ENCODE results near the gene B4GALNT3. TPM values are rescaled to one million over a fixed set of nuclear protein-coding genes. Genes with fewer than 3 reads are reported as not detected.

The B4GALNT3 gene
- total RNA-seq, 2 experiments from 2014 or later, result 10.9 to 11.1 TPM

DNA sequence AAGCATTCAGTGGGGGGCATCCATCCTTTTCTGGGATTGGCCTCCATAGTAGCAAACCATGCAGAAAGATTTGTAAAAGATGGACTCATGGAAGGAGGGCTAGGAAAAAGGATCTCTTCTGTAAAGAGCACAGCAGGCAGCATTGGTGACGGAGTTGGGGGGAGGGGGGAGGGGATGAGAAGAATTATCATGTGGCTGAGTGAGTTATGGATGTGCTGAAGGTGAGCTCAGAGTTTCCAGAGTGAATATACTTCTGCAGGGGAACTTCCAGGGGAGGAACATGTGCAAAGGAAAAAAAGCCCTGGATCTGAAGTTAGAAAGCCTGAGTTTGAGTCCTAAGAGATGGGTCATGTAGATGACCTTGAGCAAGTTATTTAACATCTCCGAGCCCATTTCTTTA lies 3.9 kb upstream of the B4GALNT3 start:
- no peaks in the 10 kb centered on the region for H3K36me3 Mint-ChIP-seq (ENCODE audit: low read depth)
- ChIA-PET POLR2A (no interaction called here), CTCF (interaction anchor here (1.5 to 8.3 kb wide), 7 partner anchors 8 to 96 kb away, joined by 3 to 81 read pairs (median 22); no protein-coding TSS in a partner anchor)
- no peak overlapping the region for H3K4me3 Mint-ChIP-seq
- H3K4me1 Mint-ChIP-seq (ENCODE audit: low read depth), result peaks cover 7% of the 10 kb centered on the region
- DNase-seq (no peak), ATAC-seq (no peak)
- H3K27me3 Mint-ChIP-seq (ENCODE audit: low read depth), result peaks cover 52% of the 10 kb centered on the region
- no peak overlapping the region for H3K27ac Mint-ChIP-seq
- no peaks in the 10 kb centered on the region for H3K9me3 Mint-ChIP-seq (ENCODE audit: insufficient read depth)

DNA sequence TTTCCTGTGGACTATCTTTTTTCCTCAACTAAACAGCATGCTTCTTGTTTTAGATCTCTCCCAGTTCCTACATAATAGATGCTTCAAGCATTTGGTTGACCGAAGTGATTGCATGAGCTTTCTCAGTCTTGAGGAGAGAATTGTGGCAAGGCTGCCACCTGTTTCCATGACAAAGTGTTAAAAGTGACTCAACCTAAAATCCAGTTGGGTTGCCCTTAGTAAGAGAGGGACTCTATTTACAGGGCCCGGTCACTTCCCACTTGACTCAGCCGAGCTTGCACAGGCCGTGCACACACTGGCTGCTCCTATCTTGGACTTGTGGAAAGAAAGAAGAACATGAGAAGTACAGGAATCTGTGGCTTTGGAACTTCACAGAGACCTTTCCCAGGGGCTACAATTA lies 2.1 kb upstream of the B4GALNT3 start:
- Mint-ChIP-seq H3K36me3 (ENCODE audit: low read depth) (no peaks in the 10 kb centered on the region), H3K9me3 (ENCODE audit: insufficient read depth) (no peaks in the 10 kb centered on the region), H3K27ac (no peak overlapping the region), H3K4me3 (no peak overlapping the region), H3K4me1 (ENCODE audit: low read depth) (peaks cover 9% of the 10 kb centered on the region), H3K27me3 (ENCODE audit: low read depth) (peaks cover 63% of the 10 kb centered on the region)
- POLR2A ChIA-PET, result no interaction called here
- DNase-seq, result no peak
- no peak for ATAC-seq
- CTCF ChIA-PET, result interaction anchor here (1.7 to 7.2 kb wide), 3 partner anchors 81 to 90 kb away, joined by 6 to 58 read pairs (median 14); no protein-coding TSS in a partner anchor

DNA sequence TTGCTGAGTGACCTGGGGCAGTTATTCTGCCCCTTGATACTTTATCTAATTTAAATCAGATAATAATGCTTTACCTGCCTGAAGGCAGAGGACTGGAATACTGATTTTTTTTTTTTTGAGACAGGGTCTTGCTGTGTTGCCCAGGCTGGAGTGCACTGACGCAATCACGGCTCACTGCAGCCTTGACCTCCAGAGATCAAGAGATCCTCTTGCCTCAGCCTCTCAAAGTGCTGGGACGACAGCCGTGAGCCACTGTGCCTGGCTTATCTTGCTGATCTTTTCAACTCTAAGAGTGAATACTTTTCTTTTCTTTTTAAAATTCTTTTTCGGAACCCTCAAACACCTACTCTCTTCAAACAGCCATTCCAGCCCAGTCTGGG lies 699 bp upstream of the B4GALNT3 start:
- no peaks in the 10 kb centered on the region for H3K36me3 Mint-ChIP-seq (ENCODE audit: low read depth)
- ATAC-seq, result no peak
- CTCF ChIA-PET, result interaction anchor here (1.7 to 2.4 kb wide), 2 partner anchors 86 to 89 kb away, joined by 5 to 6 read pairs; no protein-coding TSS in a partner anchor
- POLR2A ChIA-PET, result no interaction called here
- peak overlapping the region; percentile 62 for H3K4me3 Mint-ChIP-seq
- H3K9me3 Mint-ChIP-seq (ENCODE audit: insufficient read depth), result no peaks in the 10 kb centered on the region
- peaks cover 9% of the 10 kb centered on the region for H3K4me1 Mint-ChIP-seq (ENCODE audit: low read depth)
- DNase-seq, result no peak
- H3K27me3 Mint-ChIP-seq (ENCODE audit: low read depth), result peaks cover 72% of the 10 kb centered on the region
- no peak overlapping the region for H3K27ac Mint-ChIP-seq

DNA sequence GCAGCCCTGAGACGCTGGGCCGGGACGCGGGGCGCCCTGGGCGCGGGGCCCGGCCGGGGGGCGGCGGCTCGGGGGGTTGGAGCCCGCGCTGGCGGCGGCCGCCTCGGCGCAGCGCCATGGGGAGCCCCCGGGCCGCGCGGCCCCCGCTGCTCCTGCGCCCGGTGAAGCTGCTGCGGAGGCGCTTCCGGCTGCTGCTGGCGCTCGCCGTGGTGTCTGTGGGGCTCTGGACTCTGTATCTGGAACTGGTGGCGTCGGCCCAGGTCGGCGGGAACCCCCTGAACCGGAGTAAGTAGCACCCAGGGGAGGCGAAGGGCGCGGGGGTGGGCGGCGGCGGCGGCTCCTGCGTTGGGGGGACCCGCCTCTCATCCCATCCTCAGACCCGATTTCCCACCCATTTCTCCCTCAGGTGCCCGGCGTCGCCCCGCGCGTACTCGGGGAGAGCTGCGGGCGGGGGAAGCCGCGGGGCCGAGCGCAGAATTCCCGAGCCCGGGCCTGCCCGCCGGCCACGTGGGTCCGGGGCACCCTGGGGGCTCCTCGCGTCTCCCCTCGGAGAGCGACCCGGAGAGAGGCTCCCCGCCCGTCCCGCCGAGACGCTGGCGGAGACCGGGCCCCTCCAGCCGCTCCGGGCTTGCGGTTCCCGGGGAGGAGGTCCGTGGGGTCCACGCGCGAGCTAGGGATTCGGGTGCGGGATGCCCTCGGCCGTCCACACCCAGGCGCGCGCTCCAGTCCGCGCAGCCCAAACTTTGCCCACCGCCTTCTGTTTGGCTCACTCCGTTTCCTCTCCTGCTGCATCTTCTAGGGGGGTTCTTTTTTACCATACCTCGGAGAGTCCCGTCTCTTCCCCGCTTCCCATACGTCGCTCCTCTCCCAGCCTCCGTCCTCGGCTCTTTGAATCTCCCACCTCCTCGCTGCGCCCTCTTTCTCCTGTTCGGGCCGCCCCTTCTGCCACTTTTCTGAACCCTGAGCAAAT lies 807 bp downstream of the B4GALNT3 start:
- peak; percentile 82 for ATAC-seq
- Mint-ChIP-seq H3K27ac (no peak overlapping the region), H3K27me3 (ENCODE audit: low read depth) (peaks cover 71% of the 10 kb centered on the region), H3K36me3 (ENCODE audit: low read depth) (no peaks in the 10 kb centered on the region), H3K4me1 (ENCODE audit: low read depth) (peaks cover 9% of the 10 kb centered on the region), H3K9me3 (ENCODE audit: insufficient read depth) (no peaks in the 10 kb centered on the region), H3K4me3 (peak overlapping the region; percentile 73)
- CTCF ChIA-PET, result interaction anchor here (1.7 to 2.5 kb wide), 2 partner anchors 87 kb away, joined by 5 to 11 read pairs; no protein-coding TSS in a partner anchor
- DNase-seq, result peak; percentile 52
- POLR2A ChIA-PET, result interaction anchor here (0.9 kb wide), 1 partner anchor 59 kb away, joined by 3 read pairs; the partner anchor contains the start of gene CCDC77

DNA sequence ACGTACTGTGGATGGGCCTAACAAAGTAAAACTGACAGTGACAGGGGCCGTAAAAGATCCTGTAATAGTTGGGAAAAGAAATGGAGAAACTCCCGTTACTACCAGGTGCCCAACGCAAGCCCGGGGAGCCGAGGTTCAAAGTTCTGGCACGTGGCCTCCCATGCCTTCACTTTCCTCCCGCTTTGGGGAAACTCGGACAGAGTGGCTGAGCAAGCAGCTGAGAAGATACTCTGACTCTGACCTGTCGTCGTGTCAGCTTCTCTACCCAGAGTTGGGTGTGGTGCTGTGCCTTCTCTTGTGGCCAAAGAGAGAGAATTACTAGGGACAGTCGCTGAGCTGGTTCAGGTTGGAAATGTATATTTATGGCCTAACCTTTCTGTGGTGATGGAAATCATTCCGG lies 1.7 kb downstream of the B4GALNT3 start:
- DNase-seq, result no peak
- POLR2A ChIA-PET, result no interaction called here
- ATAC-seq, result no peak
- Mint-ChIP-seq H3K4me1 (ENCODE audit: low read depth) (peaks cover 9% of the 10 kb centered on the region), H3K27ac (no peak overlapping the region), H3K36me3 (ENCODE audit: low read depth) (no peaks in the 10 kb centered on the region), H3K9me3 (ENCODE audit: insufficient read depth) (no peaks in the 10 kb centered on the region), H3K27me3 (ENCODE audit: low read depth) (peaks cover 63% of the 10 kb centered on the region), H3K4me3 (peak overlapping the region; percentile 73)
- CTCF ChIA-PET, result interaction anchor here (1.7 to 4.1 kb wide), 3 partner anchors 9 to 86 kb away, joined by 3 to 25 read pairs (median 11); no protein-coding TSS in a partner anchor

DNA sequence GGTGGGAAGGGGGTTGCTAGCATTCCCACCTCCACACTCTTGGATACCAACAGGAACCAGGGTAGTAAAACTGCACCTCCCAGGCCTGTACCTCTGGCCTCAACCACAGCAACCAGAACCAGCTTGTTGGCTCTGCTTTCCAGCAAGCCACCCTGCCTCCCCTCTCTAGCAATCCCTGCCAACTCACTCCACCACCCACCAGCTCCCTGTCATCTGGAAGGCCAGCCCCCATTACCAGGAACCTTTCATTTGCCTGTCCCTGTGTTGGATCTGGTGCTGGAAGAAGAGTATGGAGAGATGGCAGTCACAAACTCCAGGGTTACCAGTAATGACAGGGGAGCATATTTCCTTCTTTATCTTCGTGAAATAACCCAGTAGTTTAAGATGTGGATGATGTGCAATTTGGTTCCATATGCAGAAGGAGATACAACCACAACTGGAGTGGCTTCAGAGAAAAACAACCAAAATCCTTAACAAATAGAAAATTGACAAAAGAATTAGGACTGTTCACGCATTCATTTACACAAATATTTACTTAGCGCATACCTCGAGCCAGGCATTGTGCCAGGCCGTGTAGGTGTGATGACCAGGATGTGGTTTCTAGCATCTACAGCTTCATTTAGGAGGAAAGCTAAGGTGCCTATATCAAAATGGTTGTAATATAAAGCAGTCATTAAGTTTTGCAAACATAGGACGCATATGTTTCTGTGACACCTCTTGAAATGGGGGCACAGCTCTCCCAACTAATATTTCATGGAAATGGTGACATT lies 3.4 kb downstream of the B4GALNT3 start:
- Mint-ChIP-seq H3K9me3 (ENCODE audit: insufficient read depth) (no peaks in the 10 kb centered on the region), H3K36me3 (ENCODE audit: low read depth) (no peaks in the 10 kb centered on the region), H3K27ac (no peak overlapping the region), H3K4me3 (no peak overlapping the region), H3K27me3 (ENCODE audit: low read depth) (peaks cover 48% of the 10 kb centered on the region), H3K4me1 (ENCODE audit: low read depth) (peaks cover 9% of the 10 kb centered on the region)
- ChIA-PET CTCF (interaction anchor here (0.7 to 4.1 kb wide), 7 partner anchors 8 to 85 kb away, joined by 3 to 25 read pairs (median 3); no protein-coding TSS in a partner anchor), POLR2A (no interaction called here)
- DNase-seq (no peak), ATAC-seq (no peak)

DNA sequence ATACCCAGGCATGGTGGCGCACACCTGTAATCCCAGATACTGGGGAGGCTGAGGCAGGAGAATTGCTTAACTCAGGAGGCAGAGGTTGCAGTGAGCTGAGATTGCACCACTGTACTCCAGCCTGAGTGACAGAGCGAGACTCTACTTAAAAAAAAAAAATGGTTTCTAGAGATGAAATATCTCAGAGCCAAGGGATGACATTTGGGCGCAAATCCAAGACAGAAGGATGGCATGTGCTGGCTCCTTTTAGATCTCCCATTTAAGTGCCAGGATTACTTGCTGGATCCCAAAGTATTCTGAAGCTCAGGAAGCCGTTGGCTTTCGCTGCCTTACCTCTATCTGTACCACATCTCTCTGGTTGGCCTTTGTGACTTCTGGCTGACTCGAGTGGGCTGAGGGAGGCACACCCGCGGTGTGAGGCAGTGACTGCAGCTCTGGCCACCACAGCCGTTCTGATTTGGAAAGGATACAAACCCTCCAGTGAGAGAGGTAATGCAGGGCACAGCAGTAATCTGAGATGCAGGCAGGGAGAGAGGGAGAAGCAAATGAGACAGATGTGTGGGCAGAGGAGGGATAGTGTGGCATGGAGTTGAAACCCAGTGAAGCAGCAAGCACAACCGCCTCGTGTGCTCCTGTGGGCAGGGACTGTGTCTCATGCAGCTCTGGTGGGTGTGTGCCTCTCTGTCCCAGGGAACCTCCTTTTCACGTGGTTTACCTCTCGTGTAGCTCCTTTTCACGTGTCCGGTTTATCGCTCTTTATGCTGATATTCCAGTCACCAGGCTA lies 4.9 kb downstream of the B4GALNT3 start:
- Mint-ChIP-seq H3K27ac (no peak overlapping the region), H3K9me3 (ENCODE audit: insufficient read depth) (no peaks in the 10 kb centered on the region), H3K4me1 (ENCODE audit: low read depth) (peaks cover 11% of the 10 kb centered on the region), H3K4me3 (no peak overlapping the region), H3K27me3 (ENCODE audit: low read depth) (peaks cover 38% of the 10 kb centered on the region), H3K36me3 (ENCODE audit: low read depth) (no peaks in the 10 kb centered on the region)
- POLR2A ChIA-PET, result no interaction called here
- ATAC-seq (no peak), DNase-seq (no peak)
- CTCF ChIA-PET, result interaction anchor here (0.7 to 4.1 kb wide), 3 partner anchors 10 to 83 kb away, joined by 3 to 25 read pairs (median 3); no protein-coding TSS in a partner anchor

DNA sequence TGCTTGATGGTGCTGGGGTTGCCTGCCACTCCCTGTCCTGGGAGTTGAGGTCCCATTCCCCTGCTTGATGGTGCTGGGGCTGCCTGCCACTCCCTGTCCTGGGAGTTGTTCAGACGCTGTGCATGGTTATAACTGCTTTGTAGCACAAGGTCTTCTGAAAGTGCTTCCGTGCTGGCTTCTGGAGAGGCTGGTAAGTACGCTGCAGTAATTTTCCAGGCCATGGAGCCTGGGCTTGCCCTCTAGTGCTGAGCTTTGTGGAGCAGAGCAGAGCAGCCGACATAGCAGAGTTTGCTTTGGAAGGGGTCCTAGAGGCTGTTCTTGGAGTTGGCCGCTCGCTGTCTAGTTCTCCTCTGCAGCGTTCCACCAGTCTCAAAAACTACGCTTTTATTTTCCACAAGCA lies 6.3 kb downstream of the B4GALNT3 start:
- ChIA-PET CTCF (no interaction called here), POLR2A (no interaction called here)
- H3K27me3 Mint-ChIP-seq (ENCODE audit: low read depth), result peaks cover 35% of the 10 kb centered on the region
- no peak overlapping the region for H3K27ac Mint-ChIP-seq
- DNase-seq (no peak), ATAC-seq (no peak)
- peaks cover 9% of the 10 kb centered on the region for H3K4me1 Mint-ChIP-seq (ENCODE audit: low read depth)
- H3K9me3 Mint-ChIP-seq (ENCODE audit: insufficient read depth), result no peaks in the 10 kb centered on the region
- H3K36me3 Mint-ChIP-seq (ENCODE audit: low read depth), result no peaks in the 10 kb centered on the region
- H3K4me3 Mint-ChIP-seq, result no peak overlapping the region

DNA sequence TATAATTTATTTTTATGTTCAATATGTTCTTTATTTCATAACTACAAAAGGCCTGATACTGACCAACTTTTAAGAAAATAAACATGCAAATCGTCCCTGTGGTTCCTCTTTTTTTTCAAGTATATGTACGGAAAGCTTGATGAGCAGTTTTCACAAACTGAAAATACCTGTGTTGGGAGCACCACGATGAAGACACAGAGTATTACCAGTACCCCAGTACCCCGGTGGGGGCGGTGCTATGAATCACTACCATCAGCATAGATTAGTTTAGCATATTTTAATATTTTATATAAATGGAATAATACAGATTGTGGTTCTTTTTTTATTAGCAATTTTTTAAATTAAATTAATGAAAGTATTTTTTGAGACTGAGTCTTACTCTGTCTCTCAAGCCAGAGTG lies 7.0 kb downstream of the B4GALNT3 start:
- H3K4me3 Mint-ChIP-seq, result no peak overlapping the region
- no peak for ATAC-seq

DNA sequence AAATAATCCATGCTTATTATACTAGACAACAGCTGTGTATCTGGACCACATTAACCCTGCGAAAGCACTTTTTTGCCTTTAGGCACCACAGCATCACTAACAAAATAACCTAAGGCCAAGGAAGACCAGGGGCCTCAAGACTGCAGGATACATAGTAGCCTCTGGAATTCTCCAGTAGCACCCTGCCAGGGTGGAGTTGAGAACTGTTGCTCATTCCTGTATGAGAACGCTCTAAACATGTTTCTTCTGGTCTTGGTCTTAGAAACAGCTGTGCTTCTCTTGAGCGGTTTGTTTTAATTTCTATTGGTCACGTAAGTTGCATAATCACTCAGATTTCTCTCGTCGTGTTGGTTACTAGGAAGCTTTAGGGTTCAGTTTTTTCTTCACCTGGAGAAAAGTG lies 7.9 kb downstream of the B4GALNT3 start:
- Mint-ChIP-seq H3K27ac (no peak overlapping the region), H3K9me3 (ENCODE audit: insufficient read depth) (no peaks in the 10 kb centered on the region), H3K4me1 (ENCODE audit: low read depth) (peaks cover 7% of the 10 kb centered on the region), H3K36me3 (ENCODE audit: low read depth) (no peaks in the 10 kb centered on the region), H3K4me3 (no peak overlapping the region), H3K27me3 (ENCODE audit: low read depth) (peaks cover 19% of the 10 kb centered on the region)
- ChIA-PET CTCF (no interaction called here), POLR2A (no interaction called here)
- no peak for ATAC-seq
- DNase-seq, result no peak

More for the DNA sequence above, 7.0 kb downstream of the B4GALNT3 start:
- Mint-ChIP-seq H3K36me3 (ENCODE audit: low read depth) (no peaks in the 10 kb centered on the region), H3K27me3 (ENCODE audit: low read depth) (peaks cover 28% of the 10 kb centered on the region), H3K27ac (no peak overlapping the region), H3K4me1 (ENCODE audit: low read depth) (peaks cover 7% of the 10 kb centered on the region), H3K9me3 (ENCODE audit: insufficient read depth) (no peaks in the 10 kb centered on the region)
- ChIA-PET CTCF (no interaction called here), POLR2A (no interaction called here)
- no peak for DNase-seq

DNA sequence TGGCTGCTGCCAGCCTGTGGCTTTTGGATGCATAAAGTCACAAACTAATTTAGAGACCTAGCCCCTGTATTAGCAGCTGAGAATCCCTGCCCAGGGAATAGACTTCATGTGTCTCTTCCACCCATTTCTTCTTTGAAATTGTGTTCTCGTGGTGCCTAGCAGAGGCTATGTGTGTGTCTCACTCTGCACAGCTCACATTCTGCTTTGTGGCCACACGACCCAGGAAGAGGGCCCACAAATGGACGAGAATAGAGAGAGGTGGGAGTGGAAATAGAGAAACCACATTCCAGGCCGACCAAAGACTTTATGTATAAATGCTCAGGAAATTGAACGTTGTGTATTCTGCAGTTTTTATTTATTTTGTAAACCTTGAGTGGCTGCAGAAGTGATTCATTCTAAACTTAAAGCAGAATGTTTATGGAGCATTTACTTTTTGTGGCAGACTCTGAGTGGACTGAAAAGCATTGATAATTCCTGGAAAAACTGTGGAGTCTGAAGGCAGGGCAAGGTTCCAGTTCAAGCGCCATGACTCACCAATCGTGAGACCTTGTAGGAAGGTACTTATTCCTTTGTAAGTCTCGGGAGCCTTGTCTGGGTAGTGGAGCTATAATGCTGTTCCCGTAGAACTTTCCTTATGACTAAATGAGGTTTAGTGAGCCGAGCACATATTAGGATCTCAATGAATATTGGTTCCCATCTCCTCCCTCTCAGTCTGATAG lies 9.1 kb downstream of the B4GALNT3 start:
- no peak for DNase-seq
- H3K4me3 Mint-ChIP-seq, result no peak overlapping the region
- no peak for ATAC-seq
- H3K27ac Mint-ChIP-seq, result no peak overlapping the region
- H3K4me1 Mint-ChIP-seq (ENCODE audit: low read depth), result peaks cover 9% of the 10 kb centered on the region
- POLR2A ChIA-PET, result no interaction called here
- CTCF ChIA-PET, result interaction anchor here (1.4 kb wide), 1 partner anchor 14 kb away, joined by 4 read pairs; no protein-coding TSS in a partner anchor
- no peaks in the 10 kb centered on the region for H3K36me3 Mint-ChIP-seq (ENCODE audit: low read depth)
- peaks cover 16% of the 10 kb centered on the region for H3K27me3 Mint-ChIP-seq (ENCODE audit: low read depth)
- no peaks in the 10 kb centered on the region for H3K9me3 Mint-ChIP-seq (ENCODE audit: insufficient read depth)
